Neuronal stem cell (in vitro differentiated cells): ENCODE data around the gene ABCB6.

ENCODE experiments used
- DNase-seq: peaks from one replicate; pipeline ENCODE4 v3.0.0-alpha.2; 2013; ENCODE audit warnings: low spot score
- H2AFZ ChIP-seq: one replicate; pipeline ENCODE4 v1.6.1; 2013; ENCODE audit warnings: mild to moderate bottlenecking, low read length, inconsistent platforms
- H2AK5ac ChIP-seq: 2 replicates; pipeline ENCODE4 v1.6.1; 2013; ENCODE audit warnings: low read depth, mild to moderate bottlenecking, inconsistent platforms, low read length, moderate library complexity, mixed read lengths
- H2BK120ac ChIP-seq: 2 replicates; pipeline ENCODE4 v1.6.1; 2013; ENCODE audit warnings: low read depth, mild to moderate bottlenecking, inconsistent platforms, low read length, moderate library complexity, mixed read lengths
- H2BK12ac ChIP-seq: one replicate; pipeline ENCODE4 v1.6.1; 2013; ENCODE audit warnings: low read length, inconsistent platforms
- H2BK15ac ChIP-seq: 2 replicates; pipeline ENCODE4 v1.6.1; 2013; ENCODE audit warnings: mild to moderate bottlenecking, low read length, inconsistent platforms, mixed read lengths
- H2BK5ac ChIP-seq: one replicate; pipeline ENCODE4 v1.6.1; 2013; ENCODE audit warnings: inconsistent platforms, mild to moderate bottlenecking, low read length, moderate library complexity
- H3K14ac ChIP-seq: one replicate; pipeline ENCODE4 v1.6.1; 2013; ENCODE audit warnings: low read length, inconsistent platforms
- H3K18ac ChIP-seq: 2 replicates; pipeline ENCODE4 v1.6.1; 2013; ENCODE audit warnings: low read length, inconsistent platforms
- H3K23ac ChIP-seq: 2 replicates; pipeline ENCODE4 v1.6.1; 2013; ENCODE audit warnings: low read depth, mild to moderate bottlenecking, mixed read lengths, low read length, inconsistent platforms; ENCODE audit not compliant: poor library complexity
- H3K27ac ChIP-seq: replicated peaks from 3 replicates; pipeline ENCODE4 v1.5.1; 2013; ENCODE audit warnings: low read length, inconsistent platforms
- H3K27me3 ChIP-seq, 3 experiments: 2 replicates each; pipeline ENCODE4 v1.6.1; 2013; ENCODE audit warnings: low read length in 3 of 3, mild to moderate bottlenecking in 2 of 3, inconsistent platforms in 1 of 3, low read depth in 1 of 3, mixed read lengths in 1 of 3, moderate library complexity in 1 of 3; ENCODE audit not compliant: control insufficient read depth in 3 of 3, insufficient read depth in 3 of 3
- H3K36me3 ChIP-seq, 2 donors: replicated peaks in 1 of 2; 2 replicates each; pipeline ENCODE4 v1.6.1; 2013; ENCODE audit warnings: low read length in 2 of 2; ENCODE audit not compliant: control insufficient read depth in 2 of 2, insufficient read depth in 2 of 2
- H3K4ac ChIP-seq: 2 replicates; pipeline ENCODE4 v1.6.1; 2013; ENCODE audit warnings: inconsistent platforms, mild to moderate bottlenecking, low read length, moderate library complexity
- H3K4me1 ChIP-seq, 2 donors: 1 replicate in 1 of 2; 2 replicates in 1 of 2; pipeline ENCODE4 v1.6.1; 2013; ENCODE audit warnings: low read length in 2 of 2, low read depth in 1 of 2; ENCODE audit not compliant: control insufficient read depth in 2 of 2, insufficient read depth in 1 of 2
- H3K4me2 ChIP-seq: one replicate; pipeline ENCODE4 v1.6.1; 2013; ENCODE audit warnings: mild to moderate bottlenecking, low read length, inconsistent platforms; ENCODE audit not compliant: insufficient read depth, poor library complexity, severe bottlenecking
- H3K4me3 ChIP-seq, 2 donors: 2 replicates each; pipeline ENCODE4 v1.5.1; 2013; ENCODE audit warnings: low read length in 2 of 2, mild to moderate bottlenecking in 2 of 2, inconsistent platforms in 1 of 2, moderate library complexity in 1 of 2
- H3K79me1 ChIP-seq: one replicate; pipeline ENCODE4 v1.6.1; 2013; ENCODE audit warnings: low read depth, mild to moderate bottlenecking, inconsistent platforms, low read length, moderate library complexity
- H3K9ac ChIP-seq: one replicate; pipeline ENCODE4 v1.6.1; 2013; ENCODE audit warnings: mild to moderate bottlenecking, low read depth, low read length, inconsistent platforms; ENCODE audit not compliant: poor library complexity
- H3K9me3 ChIP-seq, 2 donors: replicated peaks in 1 of 2; 2 replicates each; pipeline versions ENCODE3 to v1.6.1; 2013; ENCODE audit warnings: low read length in 2 of 2, mild to moderate bottlenecking in 2 of 2, inconsistent platforms in 1 of 2, low read depth in 1 of 2, mixed read lengths in 1 of 2, moderate library complexity in 1 of 2; ENCODE audit not compliant: control insufficient read depth in 2 of 2, insufficient read depth in 1 of 2
- H4K8ac ChIP-seq: one replicate; pipeline ENCODE4 v1.6.1; 2013; ENCODE audit warnings: low read depth, mild to moderate bottlenecking, inconsistent platforms, low read length, moderate library complexity
- H4K91ac ChIP-seq: one replicate; pipeline ENCODE4 v1.6.1; 2013; ENCODE audit warnings: low read length, low read depth, mild to moderate bottlenecking, inconsistent platforms; ENCODE audit not compliant: poor library complexity
- WGBS, 2 donors: extraction: QIAGEN DNeasy Blood & Tissue Kit; methylation state at CpG; one replicate each; pipeline ENCODE4 v1.1.7; 2013; ENCODE audit warnings: missing lambda C conversion rate in 2 of 2, mixed read lengths in 1 of 2; ENCODE audit not compliant: insufficient read length in 2 of 2, insufficient replicate concordance in 1 of 2; ENCODE audit errors: extremely low coverage in 2 of 2; 5-methylcytosine and 5-hydroxymethylcytosine counted together

Gene ABCB6

DNA sequence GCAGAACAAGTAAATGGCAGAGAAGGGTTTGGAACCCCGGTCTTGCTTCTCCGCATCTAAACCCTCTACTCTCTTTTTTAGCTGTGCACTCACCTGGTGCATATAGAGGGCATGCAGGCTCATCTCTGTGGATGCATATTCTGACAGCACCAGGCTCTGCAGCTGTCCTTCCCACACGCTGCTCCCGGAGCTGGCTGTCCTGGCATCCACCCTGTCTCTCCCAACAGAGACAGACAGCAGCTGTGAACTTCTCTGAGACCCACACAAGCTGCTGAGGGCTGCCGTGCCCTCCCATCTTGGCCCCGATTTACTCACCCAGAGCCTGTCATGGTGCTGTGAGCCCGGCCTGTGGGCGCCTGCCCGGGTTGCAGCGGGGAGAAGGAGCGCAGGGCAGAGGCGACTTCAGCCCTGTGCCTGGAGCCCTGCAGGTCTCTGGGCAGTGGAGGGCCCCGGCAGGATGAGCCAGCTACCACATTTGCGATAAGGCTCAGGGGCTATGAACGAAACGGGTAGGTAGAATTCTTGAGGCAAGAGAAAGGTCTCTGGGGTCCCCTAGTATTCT, 3.3 kb upstream of the ABCB6 start:
- H2AK5ac ChIP-seq: no peak overlapping the region
- H2BK12ac ChIP-seq: no peak overlapping the region
- no peak overlapping the region for H3K18ac ChIP-seq
- no peak overlapping the region for H3K4ac ChIP-seq
- peaks cover 7 to 12% of the 10 kb centered on the region in 2 donors for H3K4me1 ChIP-seq
- H3K4me2 ChIP-seq: no peak overlapping the region
- H3K79me1 ChIP-seq: peaks cover 5% of the 10 kb centered on the region
- no CpG with 5 or more reads among the region's 16 CpGs for WGBS, 2 donors
- no peak overlapping the region for H3K27ac ChIP-seq
- H4K91ac ChIP-seq: no peak overlapping the region
- no peak overlapping the region for H3K14ac ChIP-seq
- no peaks in the 10 kb centered on the region for H3K9me3 ChIP-seq
- H2BK5ac ChIP-seq: peak overlapping the region; percentile 66
- H3K27me3 ChIP-seq: no peaks in the 10 kb centered on the region
- H2BK15ac ChIP-seq: no peak overlapping the region
- H3K23ac ChIP-seq: no peak overlapping the region
- no peak overlapping the region for H3K9ac ChIP-seq
- H2BK120ac ChIP-seq: no peak overlapping the region
- H3K36me3 ChIP-seq: peaks cover 49 to 69% of the 10 kb centered on the region in 2 donors
- no peak overlapping the region for H3K4me3 ChIP-seq
- no peak overlapping the region for H4K8ac ChIP-seq
- DNase-seq: no peak
- H2AFZ ChIP-seq: no peak overlapping the region

DNA sequence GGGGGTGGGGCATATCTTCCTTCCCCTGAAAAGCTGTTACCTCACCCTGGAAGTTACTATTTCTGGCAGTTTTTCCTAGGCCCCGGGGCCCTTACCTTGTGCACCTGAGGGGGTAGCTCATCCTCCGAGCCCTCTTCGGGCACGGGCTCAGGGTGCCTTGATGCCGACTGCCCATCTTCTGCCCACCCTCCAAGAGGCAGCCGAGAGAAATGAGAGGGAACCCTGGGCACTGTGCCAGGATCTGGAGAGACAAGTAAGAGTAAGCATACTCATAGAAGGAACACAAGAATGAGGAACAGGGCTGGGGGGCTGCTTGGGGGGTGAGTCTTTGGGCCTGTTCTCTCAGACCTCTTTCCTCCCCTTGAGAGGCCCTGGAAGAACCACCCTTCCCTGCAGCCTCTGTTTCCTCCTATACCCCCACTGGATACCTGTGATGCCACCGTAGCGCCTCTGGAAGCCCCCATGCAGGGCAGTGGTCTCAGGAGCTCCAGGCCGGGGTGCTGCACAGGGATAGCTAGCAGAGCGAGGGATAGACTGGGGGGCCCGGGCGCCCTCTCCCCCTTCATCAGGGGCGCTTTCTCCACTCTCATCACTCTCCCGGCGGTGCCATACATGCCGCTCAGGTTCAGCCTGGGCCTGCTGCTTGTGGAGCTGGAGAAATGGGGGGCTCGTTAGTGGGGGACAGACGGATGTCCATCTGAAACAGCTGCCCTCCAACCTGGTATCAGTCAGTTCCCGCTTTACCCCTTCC, 2.1 kb upstream of the ABCB6 start:
- Histone ChIP-seq H3K4me2 (no peak overlapping the region), H2BK5ac (no peak overlapping the region), H3K36me3 (peaks cover 51 to 70% of the 10 kb centered on the region in 2 donors), H3K27me3 (no peaks in the 10 kb centered on the region), H3K14ac (no peak overlapping the region), H3K23ac (no peak overlapping the region), H2AFZ (no peak overlapping the region), H4K91ac (no peak overlapping the region), H3K9ac (no peak overlapping the region), H2BK120ac (no peak overlapping the region), H2BK12ac (no peak overlapping the region), H4K8ac (no peak overlapping the region), H2BK15ac (no peak overlapping the region), H3K4me3 (no peak overlapping the region), H3K18ac (no peak overlapping the region), H2AK5ac (no peak overlapping the region), H3K9me3 (no peaks in the 10 kb centered on the region), H3K4me1 (peaks cover 7 to 12% of the 10 kb centered on the region in 2 donors), H3K4ac (no peak overlapping the region), H3K79me1 (peaks cover 2% of the 10 kb centered on the region), H3K27ac (no peak overlapping the region)
- no CpG with 5 or more reads among the region's 19 CpGs for WGBS, 2 donors
- no peak for DNase-seq

DNA sequence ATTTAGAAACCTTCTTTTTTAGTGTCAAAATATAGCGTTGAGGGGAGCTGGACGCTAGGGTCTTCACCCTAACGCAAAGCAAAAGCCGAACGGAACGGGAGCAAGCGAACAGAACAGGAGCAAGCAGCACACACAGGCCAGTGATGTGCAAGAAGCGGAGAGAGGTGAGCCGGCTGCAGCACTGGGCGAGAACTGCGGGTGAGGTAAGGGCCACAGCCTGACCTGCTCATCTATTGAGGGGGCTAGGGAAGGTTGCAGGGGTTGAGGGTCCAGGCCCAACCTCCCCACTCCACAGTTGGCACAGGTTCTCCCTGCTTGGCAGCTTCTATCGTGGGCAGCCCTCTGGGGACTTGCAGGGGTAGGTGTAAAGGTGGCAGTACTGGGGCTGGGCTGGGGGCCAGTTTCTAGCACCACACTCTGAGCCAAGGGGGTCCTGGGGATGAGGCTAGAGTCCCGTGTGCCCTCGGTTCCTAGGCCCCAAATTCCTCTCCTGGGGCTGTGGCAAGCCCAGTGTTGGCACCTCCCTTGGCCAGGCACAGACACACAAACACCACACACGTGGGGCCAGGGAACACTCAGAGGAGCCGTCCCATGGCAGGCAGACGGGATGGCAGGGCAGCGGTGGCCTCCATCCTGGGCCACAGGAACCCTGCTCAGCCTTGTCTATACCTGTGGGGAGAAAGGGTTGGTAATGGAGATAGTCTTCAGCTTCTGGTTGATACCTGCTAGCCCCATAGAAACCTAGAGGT, 1.2 kb upstream of the ABCB6 start:
- Histone ChIP-seq H3K27me3 (no peaks in the 10 kb centered on the region), H4K91ac (no peak overlapping the region), H3K79me1 (peaks cover 2% of the 10 kb centered on the region), H3K4ac (no peak overlapping the region), H3K4me3 (no peak overlapping the region), H2BK12ac (peak overlapping the region; percentile 22), H3K18ac (peak overlapping the region; percentile 99), H3K23ac (peak overlapping the region; percentile 31), H2BK15ac (peak overlapping the region; percentile 79), H2AFZ (no peak overlapping the region), H2BK120ac (no peak overlapping the region), H2AK5ac (peak overlapping the region; percentile 89), H3K4me1 (peaks cover 7 to 12% of the 10 kb centered on the region in 2 donors), H3K9me3 (no peaks in the 10 kb centered on the region), H4K8ac (no peak overlapping the region), H3K9ac (peak overlapping the region; percentile 72), H3K36me3 (peaks cover 43 to 70% of the 10 kb centered on the region in 2 donors), H3K27ac (no peak overlapping the region), H3K4me2 (peak overlapping the region; percentile 11), H3K14ac (peak overlapping the region; percentile 6), H2BK5ac (peak overlapping the region; percentile 26)
- no CpG with 5 or more reads among the region's 18 CpGs for WGBS, 2 donors
- DNase-seq: no peak
